Astrocyte of the cerebellum (primary cell): Measurements from ENCODE around the gene COMMD7.
"Not testable (repeated sequence)": the region's sequence is repeated elsewhere in the genome, so short reads cannot be mapped to it uniquely, and the experiment has no call there.

Experiments
- DNase-seq: peaks from one replicate; pipeline ENCODE4 v3.0.0-alpha.2; 2011; ENCODE audit warnings: low read depth
- H3K4me3 ChIP-seq: 2 replicates; pipeline ENCODE4 v1.5.1; 2011; ENCODE audit warnings: mild to moderate bottlenecking, low read depth, low read length, moderate library complexity
- CTCF ChIP-seq: IDR thresholded peaks from 2 replicates; pipeline ENCODE4 v1.5.1; 2012; ENCODE audit warnings: low read length, low read depth, moderate library complexity, mild to moderate bottlenecking; ENCODE audit errors: missing control alignments
- in situ Hi-C: cut with HindIII; loops from 2 replicates; pipeline ENCODE4 v1.10.0; 2017; ENCODE audit warnings: low sequenced_read_pairs

The COMMD7 gene

GRCh38 chr20:32718749-32719348 lies 24.4 kb downstream of the COMMD7 start:
- TF ChIP-seq CTCF, result no peak
- in situ Hi-C loops, result no loop called here
- no peak overlapping the region for H3K4me3 ChIP-seq
- no peak for DNase-seq

- in situ Hi-C loops, result no loop called here
- no peak for TF ChIP-seq CTCF
- no peak overlapping the region for H3K4me3 ChIP-seq
Observed at GRCh38 chr20:32711346-32711745, 31.9 kb downstream of the COMMD7 start.

GRCh38 chr20:32709632-32710121 lies 33.6 kb downstream of the COMMD7 start:
- H3K4me3 ChIP-seq, result no peak overlapping the region
- no peak for TF ChIP-seq CTCF
- DNase-seq, result no peak
- in situ Hi-C loops, result no loop called here

More at GRCh38 chr20:32711346-32711745, 31.9 kb downstream of the COMMD7 start:
- no peak for DNase-seq

GRCh38 chr20:32709029-32709631 lies 34.1 kb downstream of the COMMD7 start:
- DNase-seq, in situ Hi-C loops, H3K4me3 ChIP-seq: not testable (repeated sequence)

- TF ChIP-seq CTCF, result no peak
- H3K4me3 ChIP-seq, result no peak overlapping the region
- peak; percentile 55 for DNase-seq
- in situ Hi-C loops, result no loop called here
Observed at GRCh38 chr20:32707691-32708581, 35.3 kb downstream of the COMMD7 start.

GRCh38 chr20:32706486-32706885 lies 36.8 kb downstream of the COMMD7 start:
- in situ Hi-C loops, result no loop called here

More at GRCh38 chr20:32706486-32706885, 36.8 kb downstream of the COMMD7 start:
- DNase-seq, result no peak
- H3K4me3 ChIP-seq, result no peak overlapping the region
- TF ChIP-seq CTCF, result no peak
